Renal cortex interstitium (tissue), 15 donors: ENCODE data around the gene OTOGL. TPM values are rescaled to one million over a fixed set of nuclear protein-coding genes. Genes with fewer than 3 reads are reported as not detected.
"Not testable (repeated sequence)": the region's sequence is repeated elsewhere in the genome, so short reads cannot be mapped to it uniquely, and the experiment has no call there.

Source experiments
- DNase-seq, 11 donors: peaks; one replicate each; pipeline ENCODE4 v3.0.0-alpha.2; 2013; ENCODE audit warnings: low read depth in 9 of 11, low spot score in 4 of 11; ENCODE audit errors: extremely low read depth in 1 of 11
- long read RNA-seq, 16 experiments: transcript quantifications; one replicate each; lab custom pipeline, GENCODE V29; 2026
- polyA plus RNA-seq, 3 donors: library from polyadenylated mRNA; unstranded; fragments of 120-200 nt; gene quantifications; one replicate each; pipeline ENCODE4 v1.2.1, GENCODE V29; 2013; ENCODE audit not compliant: insufficient read length in 3 of 3

Gene OTOGL, protein sequence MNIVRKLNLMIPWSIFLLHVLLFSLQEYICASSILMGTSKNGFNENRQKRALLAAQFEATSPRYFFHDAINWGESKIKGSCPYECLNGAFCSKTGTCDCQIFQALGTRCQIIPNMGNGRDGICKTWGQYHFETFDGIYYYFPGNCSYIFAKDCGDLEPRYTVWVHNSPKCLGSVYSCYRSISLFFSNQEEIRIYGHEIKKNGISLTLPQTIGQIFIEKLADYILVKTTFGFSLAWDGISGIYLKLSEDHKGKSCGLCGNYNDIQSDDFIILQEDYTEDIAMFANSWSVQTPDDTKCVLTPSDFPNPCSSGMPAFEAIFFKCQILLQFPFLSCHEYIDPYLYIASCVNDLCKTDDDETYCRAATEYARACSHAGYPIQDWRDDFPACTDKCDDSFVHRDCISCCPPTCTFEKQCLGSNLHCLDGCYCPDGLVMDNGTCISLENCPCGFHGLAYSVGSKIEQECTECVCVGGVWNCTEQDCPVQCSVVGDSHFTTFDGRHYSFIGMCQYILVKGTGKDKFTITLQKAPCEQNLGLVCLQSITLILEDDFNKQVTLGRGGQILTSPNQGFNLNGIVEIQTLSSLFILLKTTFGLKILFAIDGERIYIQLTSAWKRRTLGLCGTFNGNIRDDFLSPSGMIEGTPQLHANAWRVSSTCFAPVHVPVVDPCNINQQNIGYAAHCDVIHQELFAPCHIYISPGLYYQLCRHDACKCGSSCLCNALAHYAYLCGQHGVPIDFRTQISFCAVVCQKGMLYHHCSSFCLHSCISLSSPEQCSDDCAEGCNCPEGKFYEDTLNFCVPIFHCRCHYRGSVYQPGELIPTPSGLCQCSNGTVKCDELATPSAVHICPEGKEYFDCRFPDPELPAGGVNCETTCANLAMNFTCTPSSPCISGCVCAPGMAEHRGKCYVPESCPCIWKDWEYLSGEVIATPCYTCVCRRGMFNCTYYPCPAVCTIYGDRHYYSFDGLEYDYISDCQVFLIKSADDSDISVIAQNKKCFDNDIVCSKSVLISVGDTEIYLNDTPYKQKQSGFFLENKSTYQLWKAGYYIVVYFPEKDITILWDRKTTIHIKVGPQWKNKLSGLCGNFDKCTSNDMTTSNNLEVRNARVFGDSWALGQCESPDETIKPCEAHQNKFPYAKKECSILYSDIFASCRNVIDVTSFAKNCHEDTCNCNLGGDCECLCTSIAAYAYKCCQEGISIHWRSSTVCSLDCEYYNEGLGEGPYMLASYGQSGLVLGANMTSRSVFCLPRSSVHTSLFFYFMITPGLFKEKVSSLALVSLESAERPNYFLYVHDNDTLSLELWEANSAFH (N-terminal part only)
- polyA plus RNA-seq, result 1 to 10 TPM in 1 of 3 donors, under 1 TPM in 2; 0.59 to 1.4 (median 0.66) TPM
- long read RNA-seq, donor 1, result 0 reads
- long read RNA-seq, donor 2, result 0 reads
- long read RNA-seq, donor 3, result 0 reads
- long read RNA-seq, donor 4, result 0 reads
- long read RNA-seq, donor 5, result 0 reads
- long read RNA-seq, donor 6, result 0 reads
- long read RNA-seq, donor 7, result 0 reads
- long read RNA-seq, donor 8, result 0 reads
- long read RNA-seq, donor 9, result 0 reads
- long read RNA-seq, donor 10, result 0 reads
- long read RNA-seq, donor 11, result 0 reads
- long read RNA-seq, donor 12, result 0 reads
- long read RNA-seq, donor 13, result 0 reads
- long read RNA-seq, donor 14, result 0 reads
- long read RNA-seq, donor 15, result 0 reads
- long read RNA-seq, donor 16, result 0 reads

GRCh38 chr12:80099259-80099658, at the start of gene OTOGL:
Gene OTOGL (plus strand): TSS chr12:80099537. CDS start chr12:80209432, 109,895 bp downstream.
- no peak for DNase-seq

DNA sequence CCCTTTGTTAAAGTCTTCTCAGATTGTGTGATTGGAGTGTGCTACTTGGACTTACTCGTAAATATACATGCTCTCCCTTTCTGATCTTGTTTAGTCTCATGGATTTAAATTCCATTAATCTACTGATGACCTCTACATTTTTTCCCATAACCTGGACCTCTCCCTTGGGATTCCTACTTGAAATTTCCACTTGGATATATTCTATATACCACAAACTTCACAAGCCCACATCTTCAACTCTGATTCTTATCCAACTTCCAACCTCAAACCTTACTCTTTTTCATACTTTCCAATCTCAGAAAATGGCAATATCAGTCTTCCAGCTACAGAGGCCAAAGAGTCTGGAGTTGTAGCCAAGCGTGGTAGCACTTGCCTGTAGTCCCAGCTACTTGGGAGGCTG, 49.1 kb upstream of the OTOGL start:
- DNase-seq, result no peak

DNA sequence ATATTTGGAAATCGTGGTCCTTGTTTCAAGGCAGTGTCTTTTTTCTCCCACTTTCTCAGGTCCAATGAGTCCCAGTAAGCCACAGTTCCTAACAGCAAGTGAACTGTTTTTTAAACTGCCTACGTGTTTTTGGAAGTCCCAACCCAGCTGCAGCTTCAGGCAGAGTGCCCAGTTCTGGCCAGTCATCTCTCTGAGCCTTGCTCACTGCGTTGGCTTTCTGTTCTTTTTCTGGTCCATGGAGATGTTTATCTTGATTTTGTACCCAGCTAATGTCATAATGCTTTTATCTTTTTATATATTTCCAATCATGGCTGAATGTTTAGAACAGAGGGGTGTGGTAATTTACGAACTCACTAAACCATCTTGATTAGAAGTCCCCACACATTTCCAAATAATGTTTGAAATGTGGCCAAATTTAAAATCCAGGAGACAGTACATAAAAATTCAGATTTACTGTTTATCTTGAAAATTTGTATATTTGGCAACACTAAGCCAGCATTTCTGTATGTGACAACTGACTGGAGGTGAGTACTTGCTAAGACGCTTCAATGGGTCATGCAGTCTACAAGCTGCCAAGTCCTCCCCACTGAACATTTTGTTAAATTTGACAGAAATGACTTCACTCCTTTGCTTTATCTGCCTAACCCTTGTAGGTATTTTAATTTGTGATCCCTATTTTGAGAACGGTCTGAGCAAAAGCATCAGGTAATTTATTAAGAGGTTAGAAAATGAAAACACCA, 46.1 kb upstream of the OTOGL start:
- peak in 2 of 11 donors; percentile 12 to 23 for DNase-seq

DNA sequence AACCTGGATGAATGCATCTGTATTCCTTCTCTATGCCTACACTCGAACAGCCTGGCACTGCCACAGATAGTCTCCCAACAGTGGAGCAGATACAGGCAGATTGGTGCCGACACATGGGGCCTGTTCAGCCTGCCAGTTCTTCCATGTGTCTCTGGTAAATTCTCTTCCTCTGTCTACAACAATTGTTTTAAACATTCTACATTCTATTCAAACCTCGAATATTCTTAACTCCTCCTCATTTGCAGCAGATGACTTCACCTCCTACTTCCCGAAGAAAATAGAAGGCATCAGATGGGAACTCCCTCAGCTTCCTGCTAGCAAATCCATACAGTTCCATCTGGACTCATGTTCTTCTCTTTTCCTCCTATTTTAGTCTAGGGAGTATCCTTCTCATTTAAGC, 43.1 kb upstream of the OTOGL start:
- DNase-seq, result no peak

GRCh38 chr12:80056845-80057244, 42.5 kb upstream of the OTOGL start:
- DNase-seq, result peak in 4 of 11 donors; percentile 14 to 21 (median 19)

GRCh38 chr12:80058586-80058985, 40.8 kb upstream of the OTOGL start:
- DNase-seq, result no peak

DNA sequence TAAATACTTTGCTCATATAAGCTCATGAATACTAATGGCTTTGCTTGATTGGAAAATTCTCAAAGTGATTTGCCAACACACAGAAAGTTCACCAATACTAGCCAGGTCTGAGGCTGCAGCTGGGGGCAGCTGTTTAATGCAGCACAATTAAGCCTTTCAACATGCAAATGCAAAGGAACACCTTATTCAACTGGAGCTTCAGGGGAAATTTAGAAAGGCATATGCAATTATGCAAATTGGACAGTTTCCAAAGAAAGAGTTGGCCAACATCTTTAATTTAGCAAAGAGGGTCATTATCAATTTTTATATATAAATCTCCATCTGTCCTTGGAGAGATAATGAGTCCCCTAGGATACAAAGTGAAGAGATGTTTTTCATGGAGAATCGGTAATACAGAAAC, 40.2 kb upstream of the OTOGL start:
- DNase-seq, result no peak

- DNase-seq, result no peak
These were observed 39.5 kb upstream of the OTOGL start for GRCh38 chr12:80059875-80060274.

GRCh38 chr12:80064269-80064668, 35.1 kb upstream of the OTOGL start:
- DNase-seq, result no peak

DNA sequence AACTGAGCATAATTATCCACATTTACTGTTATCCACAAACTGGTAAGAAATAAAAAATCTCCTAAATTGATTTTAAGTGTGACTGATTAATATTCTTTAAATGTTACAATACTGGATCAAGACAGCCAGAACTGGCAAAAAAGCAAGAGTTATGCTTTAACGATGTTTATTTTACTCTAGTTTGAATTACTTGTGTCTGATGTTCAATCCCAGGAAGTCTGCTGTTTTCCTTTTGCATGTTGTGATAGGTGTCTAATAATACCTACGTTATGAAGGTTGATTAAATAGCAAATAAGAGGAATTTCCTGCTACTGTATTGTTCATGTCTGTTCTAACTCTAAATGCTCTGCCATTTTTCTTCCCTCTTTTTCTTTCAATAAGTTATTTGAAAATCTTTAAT, 34.4 kb upstream of the OTOGL start:
- DNase-seq, result no peak

- no peak for DNase-seq
These were observed 31.2 kb upstream of the OTOGL start for GRCh38 chr12:80068173-80068572.

- DNase-seq, result not testable (repeated sequence)
These were observed 15.3 kb upstream of the OTOGL start for GRCh38 chr12:80083892-80084614.

DNA sequence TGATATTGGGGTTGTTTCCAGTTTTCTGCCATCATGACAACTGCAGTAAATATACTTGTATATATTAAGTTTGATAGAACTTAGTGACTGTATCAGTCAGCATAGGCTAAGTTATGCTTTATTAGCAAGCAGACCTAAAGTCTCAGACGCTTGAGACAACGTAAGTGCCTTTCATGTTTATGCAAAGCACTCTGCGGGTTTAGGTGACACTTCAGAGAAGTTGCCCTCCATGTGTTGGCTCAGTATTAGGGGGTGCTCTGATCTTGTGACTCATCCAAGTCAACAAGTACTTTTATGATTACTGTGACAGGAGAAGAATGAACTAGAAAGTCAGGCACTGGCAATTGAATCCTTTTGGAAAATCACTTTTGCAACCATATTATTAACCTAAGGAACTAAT, 13.3 kb upstream of the OTOGL start:
- DNase-seq, result no peak

DNA sequence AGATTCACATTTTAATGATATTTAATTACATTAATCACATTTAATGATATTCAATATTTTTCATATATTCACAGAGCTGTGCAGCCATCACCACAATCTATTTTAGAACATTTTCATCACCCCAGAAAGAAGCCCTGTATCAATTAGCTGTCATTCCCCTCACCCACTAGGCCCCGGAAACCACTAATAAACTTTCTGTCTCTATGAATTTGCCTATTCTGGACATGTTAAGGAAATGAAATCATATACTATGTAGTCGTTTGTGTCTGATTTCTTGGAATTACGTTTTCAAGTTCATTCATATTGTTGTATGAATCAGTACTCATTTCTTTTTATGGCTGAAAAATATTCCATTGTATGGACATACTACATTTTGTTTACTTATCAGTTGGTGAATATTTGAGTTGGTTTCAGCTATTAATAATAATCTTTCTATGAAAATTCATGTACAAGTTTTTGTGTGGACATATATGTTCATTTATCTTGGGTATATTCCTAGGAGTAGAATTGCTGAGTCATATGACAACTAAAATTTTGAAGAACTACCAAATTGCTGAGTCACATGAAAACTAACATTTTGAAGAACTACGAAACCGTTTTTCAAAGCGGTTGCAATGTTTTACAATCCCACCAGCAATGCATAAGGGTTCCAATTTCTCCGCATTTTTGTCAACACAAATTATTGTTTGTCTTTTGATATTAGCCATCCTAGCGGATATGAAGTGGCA, 11.7 kb upstream of the OTOGL start:
- no peak for DNase-seq

DNA sequence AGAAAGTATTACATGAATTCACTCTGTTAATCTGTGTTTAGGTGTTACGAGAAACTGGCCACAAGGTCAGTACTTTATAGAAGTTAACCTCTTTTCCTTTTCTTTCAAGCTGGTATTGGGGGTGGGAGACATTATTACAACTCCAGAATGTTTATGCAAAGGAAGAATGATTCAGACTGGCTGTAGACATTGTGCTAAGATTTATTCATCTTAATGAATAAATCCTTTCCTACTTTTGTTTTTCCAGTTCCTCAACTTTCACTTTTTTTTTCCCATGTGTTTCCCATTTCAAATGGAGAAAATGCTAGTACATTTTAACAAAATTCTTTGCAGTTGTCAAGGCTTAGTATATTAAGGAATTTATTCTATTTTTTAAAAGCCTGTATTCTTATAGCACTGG, 1.3 kb downstream of the OTOGL start:
- DNase-seq, result peak in 3 of 11 donors; percentile 9 to 22 (median 21)

DNA sequence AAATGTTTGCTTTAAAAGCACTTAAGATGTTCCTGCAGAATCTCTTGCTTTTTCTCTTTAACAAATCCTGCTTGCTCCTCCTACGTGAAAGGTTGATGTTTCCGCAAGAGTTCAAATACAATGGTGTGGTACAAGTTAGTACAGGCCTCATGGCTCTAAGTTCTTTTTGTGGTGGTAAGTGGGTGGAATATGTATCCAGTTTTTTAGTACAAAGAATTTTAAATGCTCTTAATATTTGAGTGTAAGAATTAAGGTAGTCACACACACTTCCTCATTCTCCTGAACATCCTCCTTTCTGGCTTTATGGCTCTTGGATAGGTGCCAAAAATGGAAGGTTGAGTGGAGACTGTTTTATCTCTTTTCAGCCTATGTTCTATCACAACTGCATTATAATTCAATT, 1.8 kb downstream of the OTOGL start:
- no peak for DNase-seq

DNA sequence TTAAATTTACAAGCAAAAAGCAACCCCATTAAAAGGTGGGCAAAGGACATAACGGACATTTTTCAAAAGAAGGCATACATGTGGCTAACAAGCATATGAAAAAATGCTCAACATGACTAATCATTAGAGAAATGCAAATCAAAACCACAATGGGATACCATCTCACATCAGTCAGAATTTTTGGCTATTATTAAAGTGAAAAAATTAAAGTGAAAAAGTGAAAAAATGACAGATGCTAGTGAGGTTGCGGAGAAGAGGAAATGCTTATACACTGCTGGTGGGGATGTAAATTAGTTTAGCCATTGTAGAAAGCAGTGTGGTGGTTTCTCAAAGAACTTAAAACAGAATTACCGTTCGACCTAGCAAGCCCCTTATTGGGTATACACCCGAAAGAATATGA, 7.9 kb downstream of the OTOGL start:
- no peak for DNase-seq
